ENCODE data around the gene ZFAND5. TPM values are rescaled to one million over a fixed set of nuclear protein-coding genes. Genes with fewer than 3 reads are reported as not detected.

The ZFAND5 gene
- total and polyA plus RNA-seq, 4 donors: 116 to 256 (median 215) TPM

GRCh38 chr9:72354704-72355103 is 10.3 kb downstream of the ZFAND5 start:
- Histone ChIP-seq H3K9me3 (ENCODE audit: control insufficient read depth, insufficient read depth, low read length) (no peaks in the 10 kb centered on the region), H3K4me3 (ENCODE audit: low read depth, low read length) (no peak overlapping the region), H3K36me3 (ENCODE audit: control insufficient read depth, insufficient read depth, low read length) (peaks cover 14% of the 10 kb centered on the region), H3K4me1 (ENCODE audit: control insufficient read depth, insufficient read depth, low read length) (no peaks in the 10 kb centered on the region), H3K27me3 (ENCODE audit: control insufficient read depth, insufficient read depth, low read length) (no peaks in the 10 kb centered on the region), H3K27ac (ENCODE audit: low read depth, low read length) (no peak overlapping the region)
- WGBS (ENCODE audit: insufficient coverage): no CpG with 5 or more reads among the region's 1 CpG
- no peak for DNase-seq (ENCODE audit: low read depth in 4 of 6, low spot score in 6 of 6)

GRCh38 chr9:72353455-72354116 is 11.4 kb downstream of the ZFAND5 start:
- Histone ChIP-seq H3K36me3 (ENCODE audit: control insufficient read depth, insufficient read depth, low read length) (peaks cover 12% of the 10 kb centered on the region), H3K27me3 (ENCODE audit: control insufficient read depth, insufficient read depth, low read length) (no peaks in the 10 kb centered on the region), H3K4me3 (ENCODE audit: low read depth, low read length) (no peak overlapping the region), H3K9me3 (ENCODE audit: control insufficient read depth, insufficient read depth, low read length) (no peaks in the 10 kb centered on the region), H3K27ac (ENCODE audit: low read depth, low read length) (no peak overlapping the region), H3K4me1 (ENCODE audit: control insufficient read depth, insufficient read depth, low read length) (no peaks in the 10 kb centered on the region)
- 100% methylated on average over 3 of the region's 4 CpGs for WGBS (ENCODE audit: insufficient coverage)
- no peak for DNase-seq (ENCODE audit: low read depth in 4 of 6, low spot score in 6 of 6)

DNA sequence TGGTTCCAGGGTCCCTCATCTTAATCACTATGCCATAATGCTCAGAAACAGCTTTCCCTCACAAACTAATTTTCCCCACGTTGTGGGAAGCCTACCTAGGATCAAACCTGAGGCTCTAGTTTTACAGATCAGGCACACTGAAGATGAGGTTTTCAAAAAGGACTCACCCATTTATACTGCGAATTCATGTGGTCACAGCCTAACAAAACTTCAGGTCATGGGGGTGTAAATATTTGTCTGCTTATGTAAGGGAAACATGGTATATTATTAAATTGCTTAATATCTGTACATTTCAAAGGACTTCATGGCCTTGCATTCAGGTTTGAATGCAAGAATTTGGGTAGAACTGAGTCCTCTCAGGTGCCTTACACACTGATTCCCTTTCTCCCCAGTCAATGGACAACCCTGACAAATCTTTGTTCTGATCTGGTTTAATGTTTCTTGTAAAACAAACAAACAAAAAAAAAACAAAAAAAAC is 12.1 kb downstream of the ZFAND5 start:
- no peaks in the 10 kb centered on the region for H3K27me3 ChIP-seq (ENCODE audit: control insufficient read depth, insufficient read depth, low read length)
- H3K4me3 ChIP-seq (ENCODE audit: low read depth, low read length): no peak overlapping the region
- H3K36me3 ChIP-seq (ENCODE audit: control insufficient read depth, insufficient read depth, low read length): peaks cover 12% of the 10 kb centered on the region
- H3K4me1 ChIP-seq (ENCODE audit: control insufficient read depth, insufficient read depth, low read length): no peaks in the 10 kb centered on the region
- no peak for DNase-seq (ENCODE audit: low read depth in 4 of 6, low spot score in 6 of 6)
- no peaks in the 10 kb centered on the region for H3K9me3 ChIP-seq (ENCODE audit: control insufficient read depth, insufficient read depth, low read length)
- 20% methylated on average over 1 of the region's 2 CpGs for WGBS (ENCODE audit: insufficient coverage)
- H3K27ac ChIP-seq (ENCODE audit: low read depth, low read length): no peak overlapping the region

- H3K27ac ChIP-seq (ENCODE audit: low read depth, low read length): no peak overlapping the region
- H3K27me3 ChIP-seq (ENCODE audit: control insufficient read depth, insufficient read depth, low read length): no peaks in the 10 kb centered on the region
- H3K4me1 ChIP-seq (ENCODE audit: control insufficient read depth, insufficient read depth, low read length): no peaks in the 10 kb centered on the region
- 87% methylated on average over 7 of the region's 15 CpGs for WGBS (ENCODE audit: insufficient coverage)
- H3K36me3 ChIP-seq (ENCODE audit: control insufficient read depth, insufficient read depth, low read length): peaks cover 12% of the 10 kb centered on the region
- DNase-seq (ENCODE audit: low read depth in 4 of 6, low spot score in 6 of 6): no peak
- no peak overlapping the region for H3K4me3 ChIP-seq (ENCODE audit: low read depth, low read length)
- no peaks in the 10 kb centered on the region for H3K9me3 ChIP-seq (ENCODE audit: control insufficient read depth, insufficient read depth, low read length)
Observed at GRCh38 chr9:72351538-72352453, 13.2 kb downstream of the ZFAND5 start.

GRCh38 chr9:72349911-72350310 is 15.1 kb downstream of the ZFAND5 start:
- WGBS (ENCODE audit: insufficient coverage): no CpG with 5 or more reads among the region's 1 CpG
- H3K4me1 ChIP-seq (ENCODE audit: control insufficient read depth, insufficient read depth, low read length): no peaks in the 10 kb centered on the region
- H3K36me3 ChIP-seq (ENCODE audit: control insufficient read depth, insufficient read depth, low read length): peaks cover 8% of the 10 kb centered on the region
- no peak overlapping the region for H3K27ac ChIP-seq (ENCODE audit: low read depth, low read length)
- DNase-seq (ENCODE audit: low read depth in 4 of 6, low spot score in 6 of 6): no peak
- no peaks in the 10 kb centered on the region for H3K9me3 ChIP-seq (ENCODE audit: control insufficient read depth, insufficient read depth, low read length)
- no peak overlapping the region for H3K4me3 ChIP-seq (ENCODE audit: low read depth, low read length)
- H3K27me3 ChIP-seq (ENCODE audit: control insufficient read depth, insufficient read depth, low read length): no peaks in the 10 kb centered on the region

GRCh38 chr9:72349240-72349639 is 15.8 kb downstream of the ZFAND5 start:
- H3K4me3 ChIP-seq (ENCODE audit: low read depth, low read length): no peak overlapping the region
- DNase-seq (ENCODE audit: low read depth in 4 of 6, low spot score in 6 of 6): no peak
- H3K27me3 ChIP-seq (ENCODE audit: control insufficient read depth, insufficient read depth, low read length): no peaks in the 10 kb centered on the region
- peaks cover 8% of the 10 kb centered on the region for H3K36me3 ChIP-seq (ENCODE audit: control insufficient read depth, insufficient read depth, low read length)
- no peak overlapping the region for H3K27ac ChIP-seq (ENCODE audit: low read depth, low read length)
- H3K4me1 ChIP-seq (ENCODE audit: control insufficient read depth, insufficient read depth, low read length): no peaks in the 10 kb centered on the region
- WGBS (ENCODE audit: insufficient coverage): no CpG with 5 or more reads among the region's 2 CpGs
- H3K9me3 ChIP-seq (ENCODE audit: control insufficient read depth, insufficient read depth, low read length): no peaks in the 10 kb centered on the region

- DNase-seq (ENCODE audit: low read depth in 4 of 6, low spot score in 6 of 6): no peak
- Histone ChIP-seq H3K27me3 (ENCODE audit: control insufficient read depth, insufficient read depth, low read length) (no peaks in the 10 kb centered on the region), H3K36me3 (ENCODE audit: control insufficient read depth, insufficient read depth, low read length) (no peaks in the 10 kb centered on the region), H3K4me1 (ENCODE audit: control insufficient read depth, insufficient read depth, low read length) (no peaks in the 10 kb centered on the region), H3K4me3 (ENCODE audit: low read depth, low read length) (no peak overlapping the region), H3K27ac (ENCODE audit: low read depth, low read length) (no peak overlapping the region), H3K9me3 (ENCODE audit: control insufficient read depth, insufficient read depth, low read length) (no peaks in the 10 kb centered on the region)
- WGBS (ENCODE audit: insufficient coverage): no CpG with 5 or more reads among the region's 1 CpG
Observed at GRCh38 chr9:72346333-72346732, 18.7 kb downstream of the ZFAND5 start.

DNA sequence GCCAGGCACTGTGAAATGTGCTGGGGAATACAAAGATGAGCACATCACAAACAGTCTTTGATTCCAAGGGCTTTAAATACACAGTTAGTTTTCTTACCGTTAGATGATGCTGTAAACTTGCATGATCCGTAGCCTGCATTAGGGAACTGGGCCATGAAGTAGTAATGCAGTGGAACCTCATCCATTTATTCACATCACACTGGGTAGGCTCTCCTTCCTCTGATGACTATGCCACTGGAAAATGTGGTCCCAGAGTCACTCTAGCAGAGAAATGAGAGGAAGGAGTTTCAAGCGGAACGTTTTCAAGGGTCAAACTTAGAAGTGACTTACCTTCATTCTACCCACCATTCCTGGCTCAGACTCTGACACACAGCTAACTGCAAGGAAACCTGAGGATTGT is 26.4 kb downstream of the ZFAND5 start:
- Histone ChIP-seq H3K27me3 (ENCODE audit: control insufficient read depth, insufficient read depth, low read length) (no peaks in the 10 kb centered on the region), H3K4me1 (ENCODE audit: control insufficient read depth, insufficient read depth, low read length) (no peaks in the 10 kb centered on the region), H3K27ac (ENCODE audit: low read depth, low read length) (no peak overlapping the region), H3K36me3 (ENCODE audit: control insufficient read depth, insufficient read depth, low read length) (no peaks in the 10 kb centered on the region), H3K4me3 (ENCODE audit: low read depth, low read length) (no peak overlapping the region), H3K9me3 (ENCODE audit: control insufficient read depth, insufficient read depth, low read length) (no peaks in the 10 kb centered on the region)
- WGBS (ENCODE audit: insufficient coverage): no CpG with 5 or more reads among the region's 4 CpGs
- no peak for DNase-seq (ENCODE audit: low read depth in 4 of 6, low spot score in 6 of 6)

- no peak overlapping the region for H3K4me3 ChIP-seq (ENCODE audit: low read depth, low read length)
- no peaks in the 10 kb centered on the region for H3K27me3 ChIP-seq (ENCODE audit: control insufficient read depth, insufficient read depth, low read length)
- H3K9me3 ChIP-seq (ENCODE audit: control insufficient read depth, insufficient read depth, low read length): no peaks in the 10 kb centered on the region
- no peak for DNase-seq (ENCODE audit: low read depth in 4 of 6, low spot score in 6 of 6)
- no peaks in the 10 kb centered on the region for H3K36me3 ChIP-seq (ENCODE audit: control insufficient read depth, insufficient read depth, low read length)
- WGBS (ENCODE audit: insufficient coverage): 100% methylated on average over 1 of the region's 5 CpGs
- no peak overlapping the region for H3K27ac ChIP-seq (ENCODE audit: low read depth, low read length)
- no peaks in the 10 kb centered on the region for H3K4me1 ChIP-seq (ENCODE audit: control insufficient read depth, insufficient read depth, low read length)
Observed at GRCh38 chr9:72337286-72337685, 27.7 kb downstream of the ZFAND5 start.

Data from spinal cord (tissue), 10 donors.